ENCODE measurements around the gene C1orf159.

DNA sequence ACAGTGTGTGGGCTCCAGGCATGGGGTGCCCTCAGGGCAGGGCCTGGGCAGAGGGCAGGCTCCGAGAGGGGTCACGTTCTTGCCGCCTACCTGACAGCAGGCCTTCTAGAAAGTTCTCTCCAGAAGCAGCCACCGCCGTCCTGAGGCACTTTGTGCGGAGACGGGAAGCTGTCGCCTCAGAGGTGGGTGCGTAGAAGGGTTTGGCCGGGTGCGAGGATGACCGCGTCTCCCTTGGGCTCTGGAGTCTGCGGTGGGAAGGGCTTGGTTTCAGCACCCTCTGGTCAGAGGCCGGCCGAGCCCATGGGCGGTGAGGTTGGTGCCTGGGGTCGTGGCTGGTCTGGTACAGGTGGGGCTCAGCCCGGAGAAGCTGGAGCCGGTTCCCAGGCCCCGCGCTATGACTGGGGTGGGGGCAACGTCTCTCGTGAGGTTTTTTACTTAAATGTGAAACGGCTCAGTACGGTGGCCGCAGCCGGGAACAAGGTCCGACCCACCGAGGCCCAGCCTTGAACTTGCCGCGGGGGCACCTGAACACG is 47.7 kb upstream of the C1orf159 start:
- TF ChIP-seq, protein P1, sequence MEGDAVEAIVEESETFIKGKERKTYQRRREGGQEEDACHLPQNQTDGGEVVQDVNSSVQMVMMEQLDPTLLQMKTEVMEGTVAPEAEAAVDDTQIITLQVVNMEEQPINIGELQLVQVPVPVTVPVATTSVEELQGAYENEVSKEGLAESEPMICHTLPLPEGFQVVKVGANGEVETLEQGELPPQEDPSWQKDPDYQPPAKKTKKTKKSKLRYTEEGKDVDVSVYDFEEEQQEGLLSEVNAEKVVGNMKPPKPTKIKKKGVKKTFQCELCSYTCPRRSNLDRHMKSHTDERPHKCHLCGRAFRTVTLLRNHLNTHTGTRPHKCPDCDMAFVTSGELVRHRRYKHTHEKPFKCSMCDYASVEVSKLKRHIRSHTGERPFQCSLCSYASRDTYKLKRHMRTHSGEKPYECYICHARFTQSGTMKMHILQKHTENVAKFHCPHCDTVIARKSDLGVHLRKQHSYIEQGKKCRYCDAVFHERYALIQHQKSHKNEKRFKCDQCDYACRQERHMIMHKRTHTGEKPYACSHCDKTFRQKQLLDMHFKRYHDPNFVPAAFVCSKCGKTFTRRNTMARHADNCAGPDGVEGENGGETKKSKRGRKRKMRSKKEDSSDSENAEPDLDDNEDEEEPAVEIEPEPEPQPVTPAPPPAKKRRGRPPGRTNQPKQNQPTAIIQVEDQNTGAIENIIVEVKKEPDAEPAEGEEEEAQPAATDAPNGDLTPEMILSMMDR (IDR thresholded peaks at IDR 0.05): no peak
- TF ChIP-seq POLR2AphosphoS5 (IDR thresholded peaks at IDR 0.05) (no peak), EP300 (IDR thresholded peaks at IDR 0.05) (no peak), POLR2A (IDR thresholded peaks at IDR 0.05) (no peak)
